ENCODE data around the gene DYNC1H1.

Gene DYNC1H1

GRCh38 chr14:101997429-101998336 lies 33.3 kb downstream of the DYNC1H1 start:
- no peak for DNase-seq (ENCODE audit: low read depth)

GRCh38 chr14:102000902-102001301 lies 36.5 kb downstream of the DYNC1H1 start:
- DNase-seq (ENCODE audit: low read depth), result no peak

GRCh38 chr14:102005336-102005735 lies 41.0 kb downstream of the DYNC1H1 start:
- no peak for DNase-seq (ENCODE audit: low read depth)

DNA sequence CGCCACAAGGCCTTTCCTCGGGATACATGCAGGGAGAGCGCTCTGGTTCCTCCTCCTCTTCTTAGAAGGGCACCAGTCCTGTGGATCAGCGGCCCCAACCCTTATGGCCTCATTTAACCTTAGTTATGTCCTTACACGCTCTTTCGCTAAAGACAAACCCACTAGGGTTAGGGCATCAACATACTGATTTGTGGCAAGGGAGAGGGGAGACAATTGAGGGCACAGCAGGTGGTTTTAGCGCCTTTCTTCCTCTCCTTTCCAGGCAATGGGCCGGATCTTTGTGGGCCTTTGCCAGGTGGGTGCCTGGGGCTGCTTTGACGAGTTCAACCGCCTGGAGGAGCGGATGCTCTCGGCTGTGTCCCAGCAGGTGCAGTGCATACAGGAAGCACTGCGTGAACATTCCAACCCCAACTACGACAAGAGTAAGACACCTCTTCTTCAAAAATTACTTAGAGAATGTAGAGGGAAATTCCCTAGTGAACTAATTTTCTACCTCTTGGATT lies 43.6 kb downstream of the DYNC1H1 start:
- no peak for DNase-seq (ENCODE audit: low read depth)

GRCh38 chr14:102008891-102009290 lies 44.5 kb downstream of the DYNC1H1 start:
- DNase-seq (ENCODE audit: low read depth), result no peak

- DNase-seq (ENCODE audit: low read depth), result no peak
Observed at GRCh38 chr14:102011631-102012030, 47.3 kb downstream of the DYNC1H1 start.

GRCh38 chr14:102012336-102012735 lies 48.0 kb downstream of the DYNC1H1 start:
- DNase-seq (ENCODE audit: low read depth), result no peak

- no peak for DNase-seq (ENCODE audit: low read depth)
Observed at GRCh38 chr14:102013669-102014200, 49.4 kb downstream of the DYNC1H1 start.

DNA sequence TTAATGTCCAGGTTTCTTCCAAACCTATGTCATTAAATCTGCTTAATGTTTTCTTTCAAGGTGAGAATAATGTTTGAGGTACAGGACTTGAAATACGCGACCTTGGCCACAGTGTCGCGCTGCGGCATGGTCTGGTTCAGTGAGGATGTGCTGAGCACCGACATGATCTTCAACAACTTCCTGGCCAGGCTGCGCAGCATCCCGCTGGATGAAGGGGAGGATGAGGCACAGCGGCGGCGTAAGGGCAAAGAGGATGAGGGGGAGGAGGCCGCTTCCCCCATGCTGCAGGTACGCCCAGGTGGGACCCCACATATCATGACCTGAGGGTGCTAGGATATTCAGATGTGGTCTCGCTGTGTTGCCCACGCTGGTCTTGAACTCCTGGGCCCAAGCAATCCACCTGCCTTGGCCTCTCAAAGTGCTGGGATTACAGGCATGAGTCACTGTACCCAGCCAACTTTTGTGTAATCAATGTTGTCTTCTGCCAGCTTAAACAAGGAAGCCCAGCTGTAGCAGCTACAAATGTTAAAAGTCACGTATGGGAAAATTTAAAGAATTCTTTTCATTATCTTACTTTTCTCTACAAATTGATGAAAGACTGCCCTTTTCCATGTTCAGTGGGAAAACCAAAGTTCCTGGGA lies 50.8 kb downstream of the DYNC1H1 start:
- DNase-seq (ENCODE audit: low read depth), result no peak

- no peak for DNase-seq (ENCODE audit: low read depth)
Observed at GRCh38 chr14:102015771-102016170, 51.4 kb downstream of the DYNC1H1 start.

GRCh38 chr14:102016420-102017090 lies 52.2 kb downstream of the DYNC1H1 start:
- DNase-seq (ENCODE audit: low read depth), result no peak

GRCh38 chr14:102018251-102018650 lies 53.9 kb downstream of the DYNC1H1 start:
- no peak for DNase-seq (ENCODE audit: low read depth)

GRCh38 chr14:102019006-102019540 lies 54.7 kb downstream of the DYNC1H1 start:
- no peak for DNase-seq (ENCODE audit: low read depth)

DNA sequence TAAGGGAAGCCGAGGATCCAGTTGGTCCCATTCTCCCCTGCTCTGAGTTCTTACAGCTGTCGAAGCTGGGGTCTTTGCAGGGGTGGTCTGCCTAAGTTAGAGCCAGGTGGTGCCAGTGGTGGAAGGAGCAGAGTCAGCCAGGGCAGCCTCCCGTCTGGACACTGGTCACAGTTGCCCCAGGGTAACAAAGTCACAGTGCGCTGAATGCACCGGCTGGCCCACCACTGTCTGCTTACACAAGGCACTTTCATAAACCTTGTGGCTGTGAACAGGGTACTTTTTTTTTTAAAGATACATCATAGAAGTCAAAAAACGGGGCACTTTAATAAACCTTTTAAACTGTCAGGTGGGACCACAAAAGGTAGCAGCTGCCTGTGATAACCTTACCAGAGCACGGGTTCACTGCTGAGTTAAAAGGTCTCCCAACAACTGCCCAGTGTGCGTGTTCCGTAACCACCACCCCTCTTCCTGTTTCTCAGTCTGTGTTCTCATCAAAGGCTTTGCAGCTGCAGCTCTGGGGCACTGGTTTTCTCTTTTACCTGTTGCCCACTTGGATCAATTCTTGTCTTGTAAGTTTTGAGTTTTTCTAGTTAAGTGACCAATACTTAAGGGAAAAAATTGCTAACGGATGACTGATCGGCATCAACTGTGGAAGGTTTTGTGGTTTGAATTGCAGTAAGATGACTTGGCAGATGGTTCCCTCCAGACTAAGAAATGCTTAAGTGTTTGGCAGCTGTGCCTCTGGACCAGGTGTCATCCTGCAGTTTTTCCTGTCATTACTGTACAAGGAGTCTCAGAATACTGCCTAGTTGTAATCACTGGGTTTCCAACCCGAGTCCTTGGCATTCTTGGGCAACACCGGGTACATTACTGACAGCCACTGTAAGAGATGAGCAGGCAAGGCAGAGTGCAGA lies 55.9 kb downstream of the DYNC1H1 start:
- no peak for DNase-seq (ENCODE audit: low read depth)

- DNase-seq (ENCODE audit: low read depth), result no peak
Observed at GRCh38 chr14:102026934-102027333, 62.6 kb downstream of the DYNC1H1 start.

- DNase-seq (ENCODE audit: low read depth), result no peak
Observed at GRCh38 chr14:102027951-102028350, 63.6 kb downstream of the DYNC1H1 start.

DNA sequence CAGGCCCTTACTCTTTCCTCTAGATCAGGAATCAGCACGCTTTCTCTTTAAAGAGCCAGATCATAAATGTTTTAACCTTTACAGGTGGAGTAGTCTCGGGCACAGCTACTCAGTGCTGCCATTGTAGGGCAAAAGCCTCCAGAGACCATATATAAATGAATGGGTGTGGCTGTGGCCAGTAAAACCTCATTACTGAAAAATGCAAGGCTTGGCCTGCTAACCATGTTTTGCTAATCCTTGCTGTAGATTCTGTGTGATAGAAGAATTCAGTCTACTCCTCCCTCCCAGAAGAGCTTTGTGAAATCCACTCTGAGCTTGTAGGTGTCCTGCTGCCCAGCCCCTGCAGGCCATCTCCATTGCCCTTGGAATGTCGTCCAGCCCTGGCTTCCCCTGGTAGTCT lies 64.4 kb downstream of the DYNC1H1 start:
- DNase-seq (ENCODE audit: low read depth), result no peak

DNA sequence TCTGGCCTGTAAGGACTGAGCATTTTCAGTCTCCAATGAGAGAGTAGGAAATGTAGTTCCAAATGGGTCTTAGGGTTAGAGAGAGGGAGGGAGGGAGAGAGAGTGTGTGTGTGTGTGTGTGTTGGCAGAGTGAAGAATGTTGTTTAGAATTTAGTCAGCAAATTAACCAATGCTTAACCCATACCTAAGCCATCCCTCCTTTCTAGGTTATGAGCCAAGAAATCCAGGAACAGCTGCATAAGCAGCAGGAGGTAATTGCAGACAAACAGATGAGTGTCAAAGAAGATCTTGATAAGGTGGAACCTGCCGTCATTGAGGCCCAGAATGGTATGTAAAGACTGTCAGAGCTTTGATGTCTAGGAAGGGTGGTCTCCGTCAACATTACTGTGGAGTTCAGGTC lies 65.6 kb downstream of the DYNC1H1 start:
- no peak for DNase-seq (ENCODE audit: low read depth)

GRCh38 chr14:102033241-102033640 lies 68.9 kb downstream of the DYNC1H1 start:
- no peak for DNase-seq (ENCODE audit: low read depth)

DNA sequence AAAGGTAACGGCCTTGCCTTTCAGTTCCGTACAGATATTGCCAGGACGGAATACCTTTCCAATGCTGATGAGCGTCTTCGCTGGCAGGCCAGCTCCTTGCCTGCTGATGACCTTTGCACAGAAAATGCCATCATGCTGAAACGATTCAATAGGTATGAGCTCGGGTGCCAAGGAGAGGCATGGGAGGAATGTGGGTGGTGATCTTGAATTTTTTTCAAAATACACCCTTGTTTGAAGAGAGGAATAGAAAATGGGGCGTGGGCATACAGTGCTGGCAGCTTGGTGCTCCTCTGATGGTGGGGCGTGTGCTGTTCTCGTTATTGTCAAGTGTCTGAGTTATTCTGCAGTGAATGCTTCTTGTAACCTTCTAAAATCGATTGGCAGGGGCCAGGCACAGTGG lies 69.9 kb downstream of the DYNC1H1 start:
- DNase-seq (ENCODE audit: low read depth), result no peak

DNA sequence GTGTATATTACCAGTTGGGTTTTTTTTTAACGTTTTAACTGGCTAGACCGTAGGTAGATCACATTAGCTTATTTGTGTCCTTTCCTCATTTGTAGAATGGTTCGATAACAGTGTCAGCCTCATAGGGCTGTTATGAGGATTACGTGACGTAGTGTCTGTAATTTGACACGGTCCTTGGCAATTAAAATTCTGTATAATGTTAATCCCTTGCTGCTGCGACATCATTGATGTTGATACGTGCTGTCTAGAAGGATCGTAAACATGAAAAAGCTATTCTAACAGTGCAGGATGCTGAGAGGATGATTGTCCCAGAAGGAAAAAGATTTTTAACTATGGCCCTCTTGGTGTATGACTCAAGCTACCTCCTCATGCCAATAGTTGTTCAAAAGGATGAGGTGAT lies 71.5 kb downstream of the DYNC1H1 start:
- DNase-seq (ENCODE audit: low read depth), result no peak
